GM18498 (cell line): ENCODE results near the gene CD53.
"Not testable (repeated sequence)": the region's sequence is repeated elsewhere in the genome, so short reads cannot be mapped to it uniquely, and the experiment has no call there.

Experiments
- ATAC-seq: cut with Tn5 transposase; IDR thresholded peaks from one replicate; pipeline ENCODE4 v1.9.1; 2021; ENCODE audit warnings: mild to moderate bottlenecking, moderate library complexity; ENCODE audit not compliant: unreplicated experiment

The CD53 gene

GRCh38 chr1:110872745-110873720 is at the start of gene CD53:
Gene CD53 (plus strand): TSS chr1:110873148. CDS start chr1:110891409, 18,261 bp downstream.
- peak; percentile 53 for ATAC-seq

GRCh38 chr1:110824192-110824591 is 48.8 kb upstream of the CD53 start:
- no peak for ATAC-seq

GRCh38 chr1:110829955-110830553 is 42.9 kb upstream of the CD53 start:
- peak; percentile 61 for ATAC-seq

- ATAC-seq = not testable (repeated sequence)
Observed at GRCh38 chr1:110833779-110834178, 39.2 kb upstream of the CD53 start.

GRCh38 chr1:110846861-110847260 is 26.1 kb upstream of the CD53 start:
- ATAC-seq = no peak

GRCh38 chr1:110850145-110850544 is 22.8 kb upstream of the CD53 start:
- no peak for ATAC-seq

- ATAC-seq = no peak
Observed at GRCh38 chr1:110850627-110851026, 22.3 kb upstream of the CD53 start.

- ATAC-seq = no peak
Observed at GRCh38 chr1:110853135-110853534, 19.8 kb upstream of the CD53 start.

- no peak for ATAC-seq
Observed at GRCh38 chr1:110856410-110856809, 16.5 kb upstream of the CD53 start.

GRCh38 chr1:110857964-110858948 is 14.7 kb upstream of the CD53 start:
- no peak for ATAC-seq

- ATAC-seq = no peak
Observed at GRCh38 chr1:110859062-110859461, 13.9 kb upstream of the CD53 start.

GRCh38 chr1:110860174-110860573 is 12.8 kb upstream of the CD53 start:
- ATAC-seq = no peak

GRCh38 chr1:110860620-110861019 is 12.3 kb upstream of the CD53 start:
- ATAC-seq = not testable (repeated sequence)

- ATAC-seq = not testable (repeated sequence)
Observed at GRCh38 chr1:110861942-110862341, 11.0 kb upstream of the CD53 start.

GRCh38 chr1:110864287-110864686 is 8.7 kb upstream of the CD53 start:
- ATAC-seq = no peak

- ATAC-seq = no peak
Observed at GRCh38 chr1:110870721-110871388, 2.1 kb upstream of the CD53 start.

- peak; percentile 33 for ATAC-seq
Observed at GRCh38 chr1:110872366-110872744, 593 bp upstream of the CD53 start.

GRCh38 chr1:110873856-110874255 is 908 bp downstream of the CD53 start:
- no peak for ATAC-seq

GRCh38 chr1:110874324-110875215 is 1.6 kb downstream of the CD53 start:
- ATAC-seq = no peak
